HG03520 (cell line): ENCODE data around the gene GREB1L.

Experiments
- ATAC-seq: cut with Tn5 transposase; IDR thresholded peaks from one replicate; pipeline ENCODE4 v1.9.1; 2021; ENCODE audit warnings: mild to moderate bottlenecking, moderate library complexity; ENCODE audit not compliant: unreplicated experiment

GREB1L gene

GRCh38 chr18:21479721-21480120, 237.7 kb downstream of the GREB1L start:
- no peak for ATAC-seq

DNA sequence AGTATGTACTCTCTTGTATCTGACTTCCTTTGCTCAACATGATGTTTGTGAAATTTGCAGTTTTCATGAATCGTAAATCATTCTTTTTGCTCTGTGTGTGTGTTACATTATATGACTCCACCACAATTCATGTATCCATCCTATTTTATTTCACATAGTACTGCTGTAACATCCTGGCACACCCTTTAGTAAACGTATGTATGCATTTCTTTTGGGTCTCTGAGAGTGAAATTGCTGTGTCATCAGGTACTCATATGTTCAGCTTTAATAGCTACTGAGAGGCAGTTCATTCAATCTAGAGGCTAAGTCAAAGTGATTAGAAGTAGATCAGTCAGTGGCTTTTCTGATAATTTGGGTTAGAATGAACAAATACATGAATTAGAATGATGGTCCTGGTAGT, 239.7 kb downstream of the GREB1L start:
- ATAC-seq, result no peak

DNA sequence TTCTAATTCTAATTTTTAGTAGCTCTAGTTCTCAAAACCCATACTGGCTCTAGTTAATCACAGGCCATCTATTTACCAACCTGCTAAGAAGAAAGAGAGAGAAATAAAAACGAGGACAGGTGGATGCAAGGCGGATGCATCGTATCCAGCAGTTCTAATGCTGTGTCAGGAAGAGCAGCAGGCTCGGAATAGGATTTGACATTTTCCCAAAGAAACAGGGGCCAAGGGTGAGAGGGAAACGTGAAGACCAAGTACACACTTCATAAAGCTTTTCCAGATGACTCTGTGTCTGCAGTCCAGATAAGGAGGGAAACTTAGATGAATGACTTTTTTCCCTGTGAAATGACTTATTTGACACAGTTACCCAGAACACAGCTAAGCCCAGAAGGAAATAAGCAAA, 241.0 kb downstream of the GREB1L start:
- no peak for ATAC-seq

DNA sequence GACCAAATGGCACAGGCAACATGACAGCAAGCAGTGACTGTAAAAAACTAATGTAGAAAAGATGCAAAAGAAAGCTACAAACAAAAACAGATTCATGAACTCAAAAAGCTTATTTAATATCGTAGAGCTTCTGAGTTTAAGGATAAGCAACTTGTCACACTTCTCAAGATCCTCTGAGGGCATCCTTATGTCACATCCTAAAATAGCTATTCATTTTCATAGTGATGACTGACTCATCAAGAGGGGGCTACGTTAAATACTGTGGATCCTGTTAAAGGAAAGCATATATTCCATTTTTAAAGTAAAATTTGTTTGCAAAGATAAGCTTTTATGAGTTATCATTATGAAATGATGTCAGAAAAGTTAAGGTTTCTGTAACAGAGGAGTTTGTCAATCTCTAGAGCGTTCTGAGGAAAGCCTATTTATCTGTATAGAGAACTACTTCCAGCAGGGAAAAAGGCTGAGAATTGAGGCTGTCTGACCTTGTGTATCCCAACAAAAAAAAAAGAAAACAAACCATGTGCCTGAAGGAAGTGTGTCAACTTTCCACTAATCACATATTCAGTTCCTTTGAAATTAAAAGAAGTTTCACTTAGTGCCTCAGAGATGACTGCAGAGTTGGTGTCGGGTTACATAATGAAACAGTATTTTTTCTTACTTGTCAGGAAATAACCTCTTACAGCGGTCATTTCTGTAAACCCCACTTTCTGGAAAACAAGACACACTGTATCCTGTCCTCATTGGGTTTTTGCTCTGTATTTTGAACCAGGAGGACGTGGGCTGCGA, 243.0 kb downstream of the GREB1L start:
- no peak for ATAC-seq

- ATAC-seq, result no peak
Observed at GRCh38 chr18:21486905-21487437, 244.9 kb downstream of the GREB1L start.

DNA sequence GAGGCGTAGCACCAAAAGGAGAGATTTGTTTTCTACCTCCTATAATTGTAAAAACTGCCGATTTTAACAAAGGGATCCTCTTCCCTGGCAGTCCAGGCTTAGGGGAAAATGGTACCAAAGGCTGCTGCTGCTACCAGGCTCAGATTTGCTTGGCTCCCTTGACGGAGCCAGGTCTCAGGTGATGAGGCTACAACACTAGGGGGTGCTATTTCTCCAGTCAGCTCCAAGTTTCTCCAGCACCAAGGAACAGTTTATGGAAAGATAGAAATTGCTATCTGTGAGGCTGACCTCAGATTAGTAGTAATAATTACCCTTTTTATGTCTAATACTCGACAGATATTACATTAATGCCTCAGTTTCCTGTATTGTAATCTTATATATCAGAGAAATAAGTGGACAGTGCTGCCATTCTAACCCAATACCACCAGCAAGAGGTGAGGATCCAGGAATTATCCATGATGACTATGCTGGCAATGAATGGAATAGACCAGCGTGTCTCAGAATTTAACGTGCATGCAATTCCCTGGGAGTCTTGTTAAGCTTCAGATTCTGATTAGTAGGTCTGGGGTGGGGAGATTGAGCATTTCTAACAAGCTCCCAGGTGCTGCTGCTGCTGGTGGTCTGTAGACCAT, 247.2 kb downstream of the GREB1L start:
- ATAC-seq, result no peak

DNA sequence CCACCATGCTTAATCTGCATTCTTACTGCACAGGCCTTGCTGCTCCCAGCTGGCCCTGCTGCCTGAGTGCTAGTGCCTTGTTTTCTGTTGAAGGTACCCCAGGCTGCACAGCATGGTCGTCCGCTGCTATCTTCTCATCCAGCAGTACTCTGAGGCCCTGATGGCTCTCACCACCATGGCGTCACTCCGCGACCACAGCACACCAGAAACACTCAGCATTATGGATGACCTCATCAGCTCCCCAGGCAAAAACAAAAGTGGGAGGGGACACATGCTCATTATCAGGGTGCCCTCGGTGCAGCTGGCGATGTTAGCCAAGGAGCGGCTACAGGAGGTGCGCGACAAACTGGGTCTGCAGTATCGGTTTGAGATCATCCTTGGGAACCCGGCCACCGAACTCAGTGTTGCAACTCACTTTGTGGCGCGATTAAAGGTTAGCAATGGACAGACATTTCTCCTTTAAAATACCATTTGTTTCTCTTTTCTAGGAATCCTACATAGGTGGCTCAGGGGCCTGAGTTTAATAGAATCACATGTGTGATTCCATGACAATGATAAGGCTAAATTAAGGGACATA, 248.0 kb downstream of the GREB1L start:
- no peak for ATAC-seq

GRCh38 chr18:21490748-21491147, 248.7 kb downstream of the GREB1L start:
- ATAC-seq, result no peak

- ATAC-seq, result no peak
Observed at GRCh38 chr18:21496277-21496835, 254.3 kb downstream of the GREB1L start.

GRCh38 chr18:21499997-21500396, 258.0 kb downstream of the GREB1L start:
- ATAC-seq, result no peak

DNA sequence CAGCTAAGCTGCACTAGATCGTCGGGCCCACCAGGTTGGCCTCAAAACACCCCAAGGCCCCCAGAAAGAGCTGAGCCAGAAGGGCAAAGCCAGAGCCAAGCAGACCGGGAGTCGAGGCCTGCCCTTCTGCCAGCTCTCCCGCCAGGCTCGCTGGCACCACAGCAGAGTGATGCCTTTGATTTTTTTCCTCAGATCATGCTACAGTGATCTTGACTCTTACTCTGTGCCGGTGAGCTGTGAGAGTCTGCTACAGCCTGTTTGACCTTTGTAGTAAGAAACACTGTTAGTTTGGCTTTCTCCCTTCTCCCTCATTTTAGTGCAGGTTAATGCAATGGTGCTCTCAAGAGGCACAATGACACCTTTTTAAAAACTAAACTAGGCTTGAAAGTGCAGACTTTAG, 260.6 kb downstream of the GREB1L start:
- no peak for ATAC-seq

DNA sequence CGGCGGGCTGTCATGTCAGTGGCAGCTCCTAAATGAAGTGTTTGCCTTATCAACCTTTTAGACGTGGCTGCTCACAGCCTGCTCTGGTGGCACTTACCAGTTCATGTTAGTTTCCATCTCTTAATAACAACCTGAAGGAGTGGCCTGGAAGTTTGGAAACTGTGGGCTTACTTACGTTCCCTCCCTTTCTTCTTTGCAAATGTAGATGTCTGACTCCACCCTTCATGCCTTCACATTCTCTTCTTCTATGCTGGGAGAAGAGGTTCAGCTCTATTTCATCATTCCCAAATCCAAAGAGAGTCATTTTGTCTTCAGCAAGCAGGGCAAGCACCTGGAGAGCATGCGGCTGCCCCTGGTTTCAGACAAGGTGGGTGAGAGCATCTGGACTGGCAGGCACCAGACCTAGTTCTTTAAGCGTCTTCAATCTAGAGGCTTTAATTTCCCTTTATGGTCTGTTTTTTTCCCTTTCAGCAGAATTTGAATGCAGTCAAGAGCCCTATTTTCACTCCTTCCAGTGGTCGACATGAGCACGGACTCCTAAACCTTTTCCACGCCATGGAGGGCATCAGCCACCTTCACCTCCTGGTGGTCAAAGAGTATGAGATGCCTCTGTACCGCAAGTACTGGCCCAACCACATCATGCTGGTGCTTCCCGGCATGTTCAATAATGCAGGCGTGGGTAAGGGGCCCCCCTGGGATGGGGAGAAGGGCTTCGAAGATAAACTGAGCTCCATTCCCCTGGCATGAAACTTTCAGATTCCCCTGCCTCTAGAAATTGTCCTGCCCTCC, 266.1 kb downstream of the GREB1L start:
- no peak for ATAC-seq

GRCh38 chr18:21509062-21509461, 267.0 kb downstream of the GREB1L start:
- no peak for ATAC-seq

- no peak for ATAC-seq
Observed at GRCh38 chr18:21513292-21513691, 271.3 kb downstream of the GREB1L start.

DNA sequence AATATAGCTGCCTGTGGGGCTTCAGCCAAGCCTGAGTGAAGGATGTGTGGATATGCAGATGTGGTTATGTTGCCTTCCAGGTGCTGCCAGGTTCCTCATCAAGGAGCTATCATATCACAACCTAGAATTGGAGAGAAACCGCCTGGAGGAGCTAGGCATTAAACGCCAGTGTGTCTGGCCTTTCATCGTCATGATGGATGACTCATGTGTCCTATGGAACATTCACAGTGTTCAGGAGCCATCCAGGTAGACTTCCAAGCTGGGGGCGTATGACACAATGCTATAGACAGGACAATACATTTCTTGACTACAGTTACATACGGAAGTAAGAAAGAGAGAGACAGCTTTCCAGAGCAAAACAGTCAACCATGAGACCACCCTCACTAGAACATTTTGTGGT, 271.7 kb downstream of the GREB1L start:
- no peak for ATAC-seq

DNA sequence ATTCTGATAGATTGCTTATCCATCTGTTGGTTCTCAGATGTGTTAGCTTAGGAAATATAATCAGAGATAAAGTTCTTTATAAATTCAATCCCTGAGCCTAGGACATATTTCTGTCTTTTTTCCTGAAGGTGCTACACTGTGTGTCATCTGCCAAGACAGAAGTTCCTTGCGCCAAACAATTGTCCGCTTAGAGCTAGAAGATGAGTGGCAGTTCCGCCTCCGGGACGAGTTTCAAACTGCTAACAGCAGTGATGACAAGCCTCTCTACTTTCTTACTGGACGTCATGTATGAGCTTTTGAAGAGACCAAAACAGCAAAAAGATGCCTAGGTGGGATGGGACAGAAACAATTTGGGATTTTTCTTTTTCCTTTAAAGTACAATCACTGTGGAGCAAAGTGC, 280.5 kb downstream of the GREB1L start:
- ATAC-seq, result no peak

GRCh38 chr18:21525916-21526315, 283.9 kb downstream of the GREB1L start:
- ATAC-seq, result no peak

DNA sequence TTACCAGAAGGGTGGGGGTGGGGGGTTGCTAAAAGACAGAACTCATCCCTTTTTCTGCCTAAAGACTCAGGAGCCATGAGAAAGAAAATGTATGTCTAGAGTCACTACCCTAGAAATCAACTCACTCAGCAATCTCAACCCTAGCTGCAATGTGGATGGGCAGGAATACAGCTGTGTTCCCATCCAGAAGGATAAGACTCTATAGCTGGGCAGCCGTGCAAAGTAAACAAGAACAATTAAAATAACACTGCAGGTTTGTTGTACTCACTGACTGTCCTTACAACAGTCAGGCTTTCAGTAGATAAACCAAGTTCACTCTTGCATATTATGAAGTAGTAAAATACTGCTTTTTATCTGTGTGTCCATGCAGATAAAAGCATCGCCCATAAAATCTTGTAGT, 284.4 kb downstream of the GREB1L start:
- no peak for ATAC-seq

- ATAC-seq, result no peak
Observed at GRCh38 chr18:21534327-21534726, 292.3 kb downstream of the GREB1L start.

DNA sequence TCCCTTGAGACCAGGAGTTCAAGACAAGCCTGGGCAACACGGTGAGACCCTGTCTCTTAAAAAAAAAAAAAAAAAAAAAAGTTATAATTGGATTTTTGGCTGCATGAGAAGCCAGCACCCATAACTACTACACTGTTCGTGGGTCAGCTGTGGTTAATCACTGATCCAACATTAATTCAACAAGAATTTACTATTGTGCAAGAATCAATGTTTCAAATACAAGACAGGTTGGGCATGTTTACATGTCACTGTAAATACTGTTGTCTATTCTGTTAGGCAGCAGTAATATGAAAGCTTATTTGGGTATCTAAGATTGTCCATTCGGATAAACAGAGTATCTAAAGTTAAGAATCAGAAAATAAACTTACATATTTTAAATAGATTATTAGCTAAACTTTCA, 296.2 kb downstream of the GREB1L start:
- ATAC-seq, result no peak

GRCh38 chr18:21546423-21546822, 304.4 kb downstream of the GREB1L start:
- ATAC-seq, result no peak
